ENCODE measurements around the gene ZNF581. TPM values are rescaled to one million over a fixed set of nuclear protein-coding genes. Genes with fewer than 3 reads are reported as not detected.

Gene ZNF581
- total RNA-seq, 4 donors from 2014 or later, result 9.9 to 17.3 (median 13.7) TPM

- intact Hi-C loops (cut with DNase I; ENCODE audit: low total_unique reads) (loop anchor here (5.0 kb wide), 1 partner anchor 216 kb away; the partner anchor contains the start of gene UBE2S), in situ Hi-C loops (cut with MboI; ENCODE audit: low sequenced_read_pairs in 4 of 4) (no loop called here)
- peaks cover 0 to 7% of the 10 kb centered on the region in 2 donors for H3K36me3 ChIP-seq
- H3K27me3 ChIP-seq, result no peaks in the 10 kb centered on the region
- TF ChIP-seq POLR2A (IDR thresholded peaks at IDR 0.05) (no peak), CTCF (IDR thresholded peaks at IDR 0.05 in 4 of 5, conservative IDR thresholded peaks at IDR 0.05 in 1 of 5) (no peak)
- peak overlapping the region; percentile 97 to 99 (median 98) for H3K27ac ChIP-seq
- H3K9me3 ChIP-seq, result no peaks in the 10 kb centered on the region
- DNase-seq (no peak), ATAC-seq (no peak)
- peak overlapping the region in 1 of 4 donors; percentile 77 for H3K4me3 ChIP-seq
- H3K4me1 ChIP-seq, result peaks cover 39 to 46% of the 10 kb centered on the region in 2 donors
Observed at GRCh38 chr19:55623130-55623529, 20.3 kb upstream of the ZNF581 start.

DNA sequence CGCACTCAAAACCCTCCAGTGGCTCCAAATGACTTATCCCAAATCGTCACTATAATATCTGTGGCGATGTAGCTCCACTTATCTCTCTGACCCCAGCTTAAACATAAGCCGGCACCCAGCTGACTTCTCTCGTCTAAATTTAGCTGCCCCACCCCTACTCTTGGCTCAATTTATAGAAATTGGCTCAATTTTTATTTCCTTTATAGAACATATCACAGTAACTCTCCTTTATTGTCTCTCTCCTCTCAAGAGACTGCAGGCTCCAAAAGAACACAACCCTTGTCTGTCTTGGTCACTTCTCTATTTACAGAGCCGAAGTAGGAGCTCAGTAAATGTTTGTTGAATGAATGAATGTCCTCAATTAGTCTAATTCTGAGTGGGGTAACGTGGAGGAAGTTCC is 19.9 kb upstream of the ZNF581 start:
- intact Hi-C loops (cut with DNase I; ENCODE audit: low total_unique reads), result loop anchor here (5.0 kb wide), 1 partner anchor 216 kb away; the partner anchor contains the start of gene UBE2S
- DNase-seq (peak; percentile 50 to 58), ATAC-seq (peak; percentile 50 to 62)
- Histone ChIP-seq H3K4me3 (peak overlapping the region; percentile 3 to 77 (median 72)), H3K27me3 (no peaks in the 10 kb centered on the region), H3K36me3 (peaks cover 0 to 7% of the 10 kb centered on the region in 2 donors), H3K9me3 (no peaks in the 10 kb centered on the region), H3K4me1 (peaks cover 38 to 45% of the 10 kb centered on the region in 2 donors), H3K27ac (peak overlapping the region; percentile 97 to 99 (median 98))
- TF ChIP-seq POLR2A (IDR thresholded peaks at IDR 0.05), result no peak
- no peak for TF ChIP-seq CTCF (IDR thresholded peaks at IDR 0.05 in 4 of 5, conservative IDR thresholded peaks at IDR 0.05 in 1 of 5)
- in situ Hi-C loops (cut with MboI; ENCODE audit: low sequenced_read_pairs in 4 of 4), result no loop called here

DNA sequence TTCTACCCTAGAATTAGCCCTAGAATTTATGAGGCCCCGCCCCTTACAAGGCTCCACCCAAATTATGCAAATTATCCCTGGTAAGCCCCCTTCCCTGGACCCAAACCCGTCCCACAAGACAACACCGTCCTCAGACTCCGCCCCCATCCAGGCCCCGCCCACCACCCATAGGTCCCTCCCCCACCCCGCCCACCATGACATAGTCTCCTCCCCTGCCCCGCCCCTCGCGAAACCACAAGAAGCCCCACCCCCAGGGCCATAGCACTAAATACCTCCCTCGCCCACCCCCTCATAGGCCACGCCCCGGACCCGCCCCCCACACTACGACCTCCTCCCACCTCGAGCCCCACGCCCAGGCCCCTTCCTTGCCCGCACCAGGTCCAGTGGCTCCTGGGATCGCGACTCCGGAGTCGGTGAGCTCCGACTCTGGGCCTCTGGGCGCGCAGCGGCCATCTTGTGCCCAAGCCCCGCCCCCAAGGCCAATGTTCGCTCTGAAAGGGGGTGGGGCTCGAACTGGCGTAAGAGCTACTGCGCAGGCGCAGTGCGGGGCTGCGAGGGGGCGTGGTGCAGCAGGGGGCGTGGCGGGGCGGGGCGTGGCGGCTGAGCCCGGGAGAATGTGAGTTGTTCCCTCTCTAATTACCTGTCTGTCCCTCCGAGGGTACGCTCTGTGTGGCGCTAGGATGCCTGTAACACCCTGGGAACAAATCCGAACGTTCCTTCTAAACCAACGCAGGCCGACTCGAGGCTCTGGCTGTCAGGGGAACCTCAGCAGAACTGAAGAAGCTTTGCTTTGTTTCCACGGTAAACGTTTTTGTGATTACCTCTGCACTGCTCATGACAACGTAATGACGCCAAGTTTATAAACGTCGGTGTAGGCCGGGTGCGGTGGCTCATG is 19.1 kb upstream of the ZNF581 start, which contains the start of gene ZNF784:
Gene ZNF784, minus strand, starts transcription at position 458 of the 895 bp plus-strand sequence. Its CDS starts 5 bp downstream, at position 453.
- Histone ChIP-seq H3K4me1 (peaks cover 30 to 37% of the 10 kb centered on the region in 2 donors), H3K4me3 (peak within 1 kb of the TSS; percentile 71 to 77 (median 74)), H3K27me3 (no peaks in the 10 kb centered on the region), H3K9me3 (no peaks in the 10 kb centered on the region), H3K27ac (peak within 1 kb of the TSS; percentile 97 to 99 (median 98)), H3K36me3 (peaks cover 0 to 7% of the 10 kb centered on the region in 2 donors)
- in situ Hi-C loops (cut with MboI; ENCODE audit: low sequenced_read_pairs in 4 of 4), result loop anchor here in 3 of 4 donors (5.0 to 25.0 kb wide), 2 partner anchors 107 to 487 kb away; partner anchors contain the start of gene TNNT1 (in 1 of the 3)
- no peak for TF ChIP-seq CTCF (IDR thresholded peaks at IDR 0.05 in 4 of 5, conservative IDR thresholded peaks at IDR 0.05 in 1 of 5)
- peak; percentile 38 to 49 for TF ChIP-seq POLR2A (IDR thresholded peaks at IDR 0.05)
- DNase-seq (peak; percentile 89 to 91), ATAC-seq (peak; percentile 76 to 83)
- intact Hi-C loops (cut with DNase I; ENCODE audit: low total_unique reads), result loop anchor here (1.0 to 5.0 kb wide), 4 partner anchors 19 to 217 kb away; partner anchors contain the start of genes U2AF2, UBE2S, ZNF524 and ZNF865

- Histone ChIP-seq H3K27ac (peak overlapping the region; percentile 97 to 99 (median 98)), H3K4me3 (peak overlapping the region; percentile 71 to 77 (median 74)), H3K36me3 (peaks cover 0 to 7% of the 10 kb centered on the region in 2 donors), H3K9me3 (no peaks in the 10 kb centered on the region), H3K4me1 (peaks cover 26 to 31% of the 10 kb centered on the region in 2 donors), H3K27me3 (no peaks in the 10 kb centered on the region)
- intact Hi-C loops (cut with DNase I; ENCODE audit: low total_unique reads) (loop anchor here (2.0 kb wide), 1 partner anchor 30 kb away; the partner anchor contains the start of gene U2AF2), in situ Hi-C loops (cut with MboI; ENCODE audit: low sequenced_read_pairs in 4 of 4) (loop anchor here in 3 of 4 donors (5.0 to 25.0 kb wide), 2 partner anchors 108 to 488 kb away; partner anchors contain the start of gene TNNT1 (in 1 of the 3))
- TF ChIP-seq CTCF (IDR thresholded peaks at IDR 0.05 in 4 of 5, conservative IDR thresholded peaks at IDR 0.05 in 1 of 5) (no peak), POLR2A (IDR thresholded peaks at IDR 0.05) (no peak)
- ATAC-seq (no peak), DNase-seq (no peak)
Observed at GRCh38 chr19:55625004-55625326, 18.5 kb upstream of the ZNF581 start.

Measured in gastrocnemius medialis (tissue), 4 donors.